ENCODE results near the gene CLIC6. TPM values are rescaled to one million over a fixed set of nuclear protein-coding genes. Genes with fewer than 3 reads are reported as not detected.
A peak's percentile ranks its signal among the peaks of the same experiment; 100 is the strongest.

CLIC6 gene
- total RNA-seq, 3 donors from 2014 or later: 0.96 to 4.8 (median 3.0) TPM

DNA sequence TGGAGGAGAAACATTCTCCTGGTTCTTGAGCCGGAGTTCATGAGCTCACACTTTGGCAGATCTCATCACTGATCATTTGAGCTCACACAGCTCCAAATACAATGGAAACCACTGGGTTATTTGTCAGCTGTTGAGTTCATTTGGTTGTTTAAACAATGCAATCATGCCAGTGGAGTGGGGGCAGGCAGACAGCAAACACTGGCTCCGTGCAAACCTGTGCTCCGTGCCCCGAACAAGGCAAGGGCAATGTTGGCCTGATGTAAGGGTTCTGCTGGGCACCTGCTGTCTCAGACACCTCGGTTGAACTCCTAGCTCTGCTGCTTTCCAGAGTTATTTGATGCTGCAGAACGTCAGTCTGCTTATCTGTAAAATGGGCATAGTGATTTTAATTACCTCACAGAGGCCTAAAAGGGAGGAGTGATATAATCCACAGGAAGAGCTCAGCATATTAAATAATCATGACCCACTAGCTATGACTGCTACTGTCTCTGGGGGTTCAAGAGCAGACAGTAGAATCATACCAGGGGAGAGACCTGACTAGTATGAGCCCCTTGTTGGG is 20.0 kb upstream of the CLIC6 start:
- H3K9me3 ChIP-seq: no peaks in the 10 kb centered on the region
- H3K4me3 ChIP-seq: no peak overlapping the region
- ATAC-seq (no peak), DNase-seq (no peak)
- H3K36me3 ChIP-seq (ENCODE audit: low read depth): no peaks in the 10 kb centered on the region
- TF ChIP-seq, protein P1, sequence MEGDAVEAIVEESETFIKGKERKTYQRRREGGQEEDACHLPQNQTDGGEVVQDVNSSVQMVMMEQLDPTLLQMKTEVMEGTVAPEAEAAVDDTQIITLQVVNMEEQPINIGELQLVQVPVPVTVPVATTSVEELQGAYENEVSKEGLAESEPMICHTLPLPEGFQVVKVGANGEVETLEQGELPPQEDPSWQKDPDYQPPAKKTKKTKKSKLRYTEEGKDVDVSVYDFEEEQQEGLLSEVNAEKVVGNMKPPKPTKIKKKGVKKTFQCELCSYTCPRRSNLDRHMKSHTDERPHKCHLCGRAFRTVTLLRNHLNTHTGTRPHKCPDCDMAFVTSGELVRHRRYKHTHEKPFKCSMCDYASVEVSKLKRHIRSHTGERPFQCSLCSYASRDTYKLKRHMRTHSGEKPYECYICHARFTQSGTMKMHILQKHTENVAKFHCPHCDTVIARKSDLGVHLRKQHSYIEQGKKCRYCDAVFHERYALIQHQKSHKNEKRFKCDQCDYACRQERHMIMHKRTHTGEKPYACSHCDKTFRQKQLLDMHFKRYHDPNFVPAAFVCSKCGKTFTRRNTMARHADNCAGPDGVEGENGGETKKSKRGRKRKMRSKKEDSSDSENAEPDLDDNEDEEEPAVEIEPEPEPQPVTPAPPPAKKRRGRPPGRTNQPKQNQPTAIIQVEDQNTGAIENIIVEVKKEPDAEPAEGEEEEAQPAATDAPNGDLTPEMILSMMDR (IDR thresholded peaks at IDR 0.05): no peak
- no peaks in the 10 kb centered on the region for H3K4me1 ChIP-seq (ENCODE audit: low read depth)
- intact Hi-C loops (cut with DNase I, micrococcal nuclease): no loop called here

DNA sequence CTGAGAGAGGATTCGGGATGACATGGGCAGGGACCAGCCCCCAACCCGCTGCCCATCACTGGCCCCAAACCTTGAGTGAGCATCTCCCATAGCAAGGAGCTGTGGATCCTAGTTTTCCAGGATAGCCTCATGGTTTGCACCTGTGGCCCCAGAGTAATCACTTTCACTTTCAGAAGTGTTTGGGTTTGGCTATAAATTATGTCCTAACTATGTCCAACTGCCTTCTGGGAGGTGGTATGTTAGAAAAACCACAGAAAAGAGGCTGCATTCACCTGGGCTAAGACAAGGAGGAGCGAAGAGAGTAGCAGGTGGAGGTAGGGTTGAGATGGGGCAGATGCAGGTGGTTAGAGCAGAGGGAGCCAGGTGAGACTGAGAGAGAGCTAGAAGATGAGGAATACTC is 19.4 kb upstream of the CLIC6 start:
- Histone ChIP-seq H3K4me3 (no peak overlapping the region), H3K36me3 (ENCODE audit: low read depth) (no peaks in the 10 kb centered on the region), H3K9me3 (no peaks in the 10 kb centered on the region), H3K4me1 (ENCODE audit: low read depth) (no peaks in the 10 kb centered on the region)
- ATAC-seq (peak; percentile 66), DNase-seq (no peak)
- intact Hi-C loops (cut with DNase I, micrococcal nuclease): no loop called here
- TF ChIP-seq, protein P1 (IDR thresholded peaks at IDR 0.05): no peak

DNA sequence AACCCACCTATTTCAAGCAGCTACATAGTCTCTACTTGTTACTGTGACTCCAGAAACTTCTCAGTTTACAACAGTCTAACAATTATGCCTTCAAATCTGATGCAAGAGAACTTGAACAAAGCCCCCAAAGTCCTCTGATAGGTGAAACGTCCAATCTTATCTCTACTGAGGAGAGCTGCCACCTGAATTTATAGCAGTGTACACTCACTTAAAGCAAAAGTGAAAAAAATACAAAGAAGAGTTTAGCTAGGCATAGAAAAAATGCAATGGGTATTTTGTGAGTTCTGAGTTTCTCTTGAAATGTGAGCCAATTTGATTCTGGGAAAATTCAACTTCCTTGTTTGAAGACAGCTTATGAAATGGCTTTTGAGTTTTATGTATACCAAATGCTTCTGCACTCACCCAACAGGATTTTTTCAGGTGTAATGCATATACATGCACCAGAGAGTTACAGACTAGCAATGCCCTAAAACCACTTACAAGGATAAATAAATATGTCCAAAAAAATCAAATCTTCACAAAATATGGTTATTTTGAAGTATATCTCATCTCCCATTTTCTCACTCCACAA is 17.8 kb upstream of the CLIC6 start:
- no peak for DNase-seq
- Histone ChIP-seq H3K36me3 (ENCODE audit: low read depth) (no peaks in the 10 kb centered on the region), H3K4me1 (ENCODE audit: low read depth) (no peaks in the 10 kb centered on the region), H3K9me3 (no peaks in the 10 kb centered on the region), H3K4me3 (no peak overlapping the region)
- TF ChIP-seq, protein P1 (IDR thresholded peaks at IDR 0.05): no peak
- intact Hi-C loops (cut with DNase I, micrococcal nuclease): no loop called here
- ATAC-seq: no peak

DNA sequence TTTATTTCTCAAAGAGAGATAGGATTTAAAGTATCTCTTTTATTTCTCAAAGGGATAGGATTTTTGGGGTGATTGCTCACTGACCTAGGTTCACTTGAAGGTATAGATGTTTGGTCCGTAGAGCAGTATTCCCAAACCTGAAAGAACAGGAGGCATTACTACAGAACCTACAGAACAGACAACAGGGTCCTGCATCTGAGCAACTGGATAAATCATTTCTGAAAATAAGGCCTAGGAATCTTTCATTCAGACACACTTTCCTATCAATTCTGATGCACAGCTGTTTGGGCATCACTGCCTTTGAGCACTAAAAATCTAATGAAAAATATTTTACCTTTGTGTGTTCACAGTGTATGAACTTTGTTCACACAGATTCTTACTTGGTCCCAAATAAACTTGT is 17.2 kb upstream of the CLIC6 start:
- no peak for ATAC-seq
- H3K36me3 ChIP-seq (ENCODE audit: low read depth): no peaks in the 10 kb centered on the region
- H3K4me3 ChIP-seq: no peak overlapping the region
- H3K9me3 ChIP-seq: no peaks in the 10 kb centered on the region
- intact Hi-C loops (cut with DNase I, micrococcal nuclease): no loop called here
- H3K4me1 ChIP-seq (ENCODE audit: low read depth): no peaks in the 10 kb centered on the region
- no peak for DNase-seq
- TF ChIP-seq, protein P1 (IDR thresholded peaks at IDR 0.05): no peak

DNA sequence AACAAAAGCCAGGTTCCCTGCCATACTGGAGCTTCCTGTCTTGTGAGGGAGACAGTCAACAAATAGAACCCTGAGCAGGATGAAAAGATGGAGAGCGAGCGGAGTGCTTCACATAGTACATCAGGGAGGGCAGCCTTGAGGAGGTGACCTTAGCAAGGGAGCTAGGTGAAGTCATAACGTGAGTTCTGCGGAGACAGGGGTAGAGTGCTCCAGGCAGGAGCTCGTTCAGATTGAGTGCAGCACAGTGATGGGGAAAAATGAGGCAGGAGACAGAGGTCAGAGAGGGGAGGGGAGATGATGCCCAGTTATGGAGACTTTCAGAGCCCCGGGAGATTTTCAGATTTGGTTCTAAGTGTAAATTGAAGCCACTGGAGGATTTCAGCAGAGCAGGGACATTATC is 15.3 kb upstream of the CLIC6 start:
- Histone ChIP-seq H3K4me3 (no peak overlapping the region), H3K4me1 (ENCODE audit: low read depth) (no peaks in the 10 kb centered on the region), H3K36me3 (ENCODE audit: low read depth) (no peaks in the 10 kb centered on the region), H3K9me3 (no peaks in the 10 kb centered on the region)
- intact Hi-C loops (cut with DNase I, micrococcal nuclease): no loop called here
- ATAC-seq (no peak), DNase-seq (no peak)
- TF ChIP-seq, protein P1 (IDR thresholded peaks at IDR 0.05): no peak

DNA sequence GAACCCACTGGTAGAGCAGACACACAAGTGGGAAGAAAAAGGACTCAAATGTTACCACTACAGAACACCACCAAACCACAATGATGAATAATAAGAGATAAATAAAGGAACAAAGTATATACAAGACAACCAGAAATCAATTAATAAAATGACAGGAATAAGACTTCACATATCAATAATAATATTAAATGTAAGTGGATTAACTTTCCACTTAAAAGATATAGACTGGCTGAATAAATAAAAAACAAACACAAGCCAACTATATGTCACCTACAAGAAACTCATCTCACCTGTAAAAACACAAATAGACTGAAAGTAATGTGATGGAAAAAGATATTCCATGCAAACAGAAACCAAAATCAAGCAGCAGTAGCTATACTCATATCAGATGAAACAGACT is 6.9 kb upstream of the CLIC6 start:
- DNase-seq (no peak), ATAC-seq (no peak)
- TF ChIP-seq, protein P1 (IDR thresholded peaks at IDR 0.05): no peak
- Histone ChIP-seq H3K36me3 (ENCODE audit: low read depth) (no peaks in the 10 kb centered on the region), H3K4me1 (ENCODE audit: low read depth) (no peaks in the 10 kb centered on the region), H3K4me3 (no peak overlapping the region), H3K9me3 (peaks cover 10% of the 10 kb centered on the region)
- intact Hi-C loops (cut with DNase I, micrococcal nuclease): no loop called here
